RWPE2 (cell line): ENCODE data around the gene SCLY.

Experiments
- ATAC-seq: fragments of 200-7000 bp; cut with Tn5 transposase; 3 replicates; pipeline ENCODE4 v1.9.1; 2021; ENCODE audit warnings: low read depth
- DNase-seq: peaks from one replicate; pipeline ENCODE4 v3.0.0-alpha.2; 2020; ENCODE audit warnings: low spot score
- H3K27ac ChIP-seq: fragments of 450-650 bp; 2 replicates; pipeline ENCODE4 v1.5.1; 2017; ENCODE audit warnings: mild to moderate bottlenecking; ENCODE audit not compliant: poor library complexity, severe bottlenecking
- H3K27me3 ChIP-seq: fragments of 250-450 bp; sonication (Bioruptor Pico); 2 replicates; pipeline ENCODE4 v1.5.1; 2021; ENCODE audit warnings: mild to moderate bottlenecking, moderate library complexity; ENCODE audit not compliant: insufficient read depth, poor library complexity, severe bottlenecking
- H3K36me3 ChIP-seq: fragments of 250-450 bp; sonication (Bioruptor Pico); 2 replicates; pipeline ENCODE4 v1.5.1; 2020; ENCODE audit warnings: low read depth, mild to moderate bottlenecking, moderate library complexity
- H3K4me1 ChIP-seq: fragments of 250-450 bp; sonication (Bioruptor Pico); 2 replicates; pipeline ENCODE4 v1.5.1; 2021; ENCODE audit warnings: mild to moderate bottlenecking, moderate library complexity; ENCODE audit not compliant: insufficient read depth, poor library complexity, severe bottlenecking
- H3K4me3 ChIP-seq: fragments of 250-450 bp; sonication (Bioruptor Pico); 2 replicates; pipeline ENCODE4 v1.5.1; 2021; ENCODE audit warnings: mild to moderate bottlenecking, moderate library complexity; ENCODE audit not compliant: severe bottlenecking
- H3K9me3 ChIP-seq: fragments of 250-450 bp; sonication (Bioruptor Pico); 2 replicates; pipeline ENCODE4 v1.5.1; 2021; ENCODE audit warnings: mild to moderate bottlenecking, moderate library complexity; ENCODE audit not compliant: severe bottlenecking
- CTCF ChIP-seq: fragments of 450-650 bp; IDR thresholded peaks from one replicate; pipeline ENCODE4 v1.5.1; 2017; ENCODE audit warnings: mild to moderate bottlenecking, moderate library complexity; ENCODE audit not compliant: poor library complexity, severe bottlenecking

SCLY gene

GRCh38 chr2:238059505-238059904, 1.3 kb upstream of the SCLY start:
- no peak for TF ChIP-seq CTCF
- ATAC-seq: no peak
- no peaks in the 10 kb centered on the region for H3K27me3 ChIP-seq
- H3K4me1 ChIP-seq: peaks cover 5% of the 10 kb centered on the region
- DNase-seq: no peak
- no peaks in the 10 kb centered on the region for H3K9me3 ChIP-seq
- H3K27ac ChIP-seq: no peak overlapping the region
- peak overlapping the region; percentile 87 for H3K4me3 ChIP-seq
- H3K36me3 ChIP-seq: peaks cover 4% of the 10 kb centered on the region

- peaks cover 10% of the 10 kb centered on the region for H3K36me3 ChIP-seq
- DNase-seq (no peak), ATAC-seq (no peak)
- no peaks in the 10 kb centered on the region for H3K27me3 ChIP-seq
- peak overlapping the region; percentile 87 for H3K4me3 ChIP-seq
- TF ChIP-seq CTCF: no peak
- peaks cover 5% of the 10 kb centered on the region for H3K4me1 ChIP-seq
- peak overlapping the region; percentile 37 for H3K27ac ChIP-seq
- H3K9me3 ChIP-seq: no peaks in the 10 kb centered on the region
Observed at GRCh38 chr2:238060096-238060541, 682 bp upstream of the SCLY start.

GRCh38 chr2:238061315-238062202, 758 bp downstream of the SCLY start:
- Histone ChIP-seq H3K27me3 (no peaks in the 10 kb centered on the region), H3K4me1 (peaks cover 5% of the 10 kb centered on the region), H3K27ac (peak overlapping the region; percentile 56), H3K36me3 (peaks cover 23% of the 10 kb centered on the region), H3K4me3 (peak overlapping the region; percentile 87), H3K9me3 (no peaks in the 10 kb centered on the region)
- DNase-seq: no peak
- peak; percentile 16; the same call in 2 of the 3 replicates for ATAC-seq
- TF ChIP-seq CTCF: no peak

- H3K4me3 ChIP-seq: no peak overlapping the region
- H3K4me1 ChIP-seq: peaks cover 5% of the 10 kb centered on the region
- no peaks in the 10 kb centered on the region for H3K27me3 ChIP-seq
- H3K9me3 ChIP-seq: no peaks in the 10 kb centered on the region
- no peak overlapping the region for H3K27ac ChIP-seq
- ATAC-seq (no peak), DNase-seq (no peak)
- no peak for TF ChIP-seq CTCF
- H3K36me3 ChIP-seq: peaks cover 37% of the 10 kb centered on the region
Observed at GRCh38 chr2:238063414-238064189, 2.8 kb downstream of the SCLY start.
